ENCODE data around the gene ZNF398. TPM values are rescaled to one million over a fixed set of nuclear protein-coding genes. Genes with fewer than 3 reads are reported as not detected.

The ZNF398 gene
- total and polyA plus RNA-seq, 2 of the 13 experiments (the other 11 are each of a cell fraction or from before 2014, with no cell fraction given), result 3.0 to 8.9 TPM

DNA sequence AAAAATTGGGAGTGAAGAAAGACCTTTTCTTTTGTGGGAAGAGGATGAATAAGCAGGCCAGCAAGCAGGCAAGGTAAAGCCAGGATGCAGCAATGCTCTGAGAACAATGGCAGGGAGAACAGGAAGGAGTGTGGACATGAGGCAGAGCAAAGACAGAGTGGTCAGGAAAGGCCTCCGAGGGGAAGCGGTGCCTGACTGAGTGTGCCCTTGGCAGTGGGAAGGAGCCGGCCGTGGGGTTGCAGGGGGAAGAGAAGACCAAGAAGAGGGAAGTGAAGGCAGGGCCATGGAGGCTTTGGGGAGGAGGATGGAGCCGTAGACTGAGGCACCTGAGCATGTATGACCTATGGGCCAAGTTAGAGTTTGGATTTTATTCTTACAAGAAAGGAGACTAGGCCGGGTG lies 70.3 kb downstream of the ZNF398 start:
- no peak overlapping the region for H3K27ac ChIP-seq (ENCODE audit: extremely low read length, insufficient read depth, low read length)
- H3K36me3 ChIP-seq (replicated peaks in 1 of 2; ENCODE audit: control insufficient read depth in 1 of 2, insufficient read depth in 2 of 2, low read length in 2 of 2), result peaks cover 25 to 85% of the 10 kb centered on the region in 2 experiments
- no peak overlapping the region for H3K4me3 ChIP-seq (replicated peaks in 1 of 3; ENCODE audit: insufficient read depth in 1 of 3, low read depth in 2 of 3, low read length in 3 of 3)
- DNase-seq (ENCODE audit: low spot score) (no peak), ATAC-seq (no peak), FAIRE-seq (no peak)
- CTCF ChIA-PET (ENCODE audit: low intra/inter-chr PET ratio, low total read pairs), result no interaction called here
- H3K9me3 ChIP-seq (ENCODE audit: low read length), result no peaks in the 10 kb centered on the region
- no peak overlapping the region for H3K4me2 ChIP-seq (ENCODE audit: low read depth, low read length)
- POLR2A ChIA-PET, result interaction anchor here (0.7 kb wide), 1 partner anchor 58 kb away, joined by 3 read pairs; no protein-coding TSS in a partner anchor
- WGBS (ENCODE audit: low lambda C conversion rate), result over 99% methylated on average over 6 of the region's 6 CpGs
- no peak overlapping the region for H3K9ac ChIP-seq (ENCODE audit: insufficient read depth, low read depth, low read length)
- intact Hi-C loops (cut with micrococcal nuclease; ENCODE audit: unreplicated experiment), result no loop called here
- no peaks in the 10 kb centered on the region for H3K79me2 ChIP-seq (ENCODE audit: insufficient read depth, low read length)
- no peaks in the 10 kb centered on the region for H3K27me3 ChIP-seq (ENCODE audit: control insufficient read depth in 1 of 2, insufficient read depth in 2 of 2, low read length in 2 of 2)
- no peak overlapping the region for H2AFZ ChIP-seq (ENCODE audit: low read length)
- TF ChIP-seq ZKSCAN5 (CRISPR knock-in tag; IDR thresholded peaks at IDR 0.05) (no peak), EHMT2 (IDR thresholded peaks at IDR 0.05; ENCODE audit: borderline replicate concordance, low read depth, low read length) (no peak), ZNF33B (CRISPR knock-in tag; IDR thresholded peaks at IDR 0.05) (no peak)
- TF ChIP-seq, protein P1, sequence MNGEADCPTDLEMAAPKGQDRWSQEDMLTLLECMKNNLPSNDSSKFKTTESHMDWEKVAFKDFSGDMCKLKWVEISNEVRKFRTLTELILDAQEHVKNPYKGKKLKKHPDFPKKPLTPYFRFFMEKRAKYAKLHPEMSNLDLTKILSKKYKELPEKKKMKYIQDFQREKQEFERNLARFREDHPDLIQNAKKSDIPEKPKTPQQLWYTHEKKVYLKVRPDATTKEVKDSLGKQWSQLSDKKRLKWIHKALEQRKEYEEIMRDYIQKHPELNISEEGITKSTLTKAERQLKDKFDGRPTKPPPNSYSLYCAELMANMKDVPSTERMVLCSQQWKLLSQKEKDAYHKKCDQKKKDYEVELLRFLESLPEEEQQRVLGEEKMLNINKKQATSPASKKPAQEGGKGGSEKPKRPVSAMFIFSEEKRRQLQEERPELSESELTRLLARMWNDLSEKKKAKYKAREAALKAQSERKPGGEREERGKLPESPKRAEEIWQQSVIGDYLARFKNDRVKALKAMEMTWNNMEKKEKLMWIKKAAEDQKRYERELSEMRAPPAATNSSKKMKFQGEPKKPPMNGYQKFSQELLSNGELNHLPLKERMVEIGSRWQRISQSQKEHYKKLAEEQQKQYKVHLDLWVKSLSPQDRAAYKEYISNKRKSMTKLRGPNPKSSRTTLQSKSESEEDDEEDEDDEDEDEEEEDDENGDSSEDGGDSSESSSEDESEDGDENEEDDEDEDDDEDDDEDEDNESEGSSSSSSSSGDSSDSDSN (CRISPR knock-in tag; IDR thresholded peaks at IDR 0.05), result no peak
- in situ Hi-C loops (cut with HindIII; ENCODE audit: extremely low pct_ligation_motif_present, low pct_unique_long_range_greater_than_20kb), result no loop called here
- no TSS peak for BruUV-seq (replicated peaks)
- no peaks in the 10 kb centered on the region for H3K4me1 ChIP-seq (ENCODE audit: insufficient read depth, low read length)
- H4K20me1 ChIP-seq (ENCODE audit: insufficient read depth, low read length), result 0 out of 2 replicates have a peak, but pooled peaks cover 3% of the 10 kb centered on the region
